ENCODE data around the gene ANP32B.
"Not testable (repeated sequence)": the region's sequence is repeated elsewhere in the genome, so short reads cannot be mapped to it uniquely, and the experiment has no call there.

The ANP32B gene

DNA sequence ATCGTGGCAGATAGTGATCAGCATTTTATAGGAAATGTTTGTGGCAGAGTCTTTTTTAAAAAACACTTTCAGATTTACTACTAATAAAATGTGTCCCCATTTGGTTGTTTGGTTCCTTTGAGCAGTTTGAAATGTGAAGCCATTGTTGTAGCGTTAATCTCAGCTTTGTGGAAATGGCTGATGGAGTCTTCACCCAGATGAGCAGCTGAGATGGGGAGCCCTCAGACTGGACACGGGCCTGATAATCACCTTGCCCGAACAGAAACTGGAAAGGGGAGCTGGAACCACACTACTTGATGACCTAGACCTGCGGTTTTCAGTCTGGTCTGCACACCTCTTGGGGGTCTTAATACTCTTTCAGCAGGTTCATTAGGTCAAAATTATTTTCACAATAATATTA is 20.6 kb upstream of the ANP32B start:
- in situ Hi-C loops (cut with HindIII; ENCODE audit: low sequenced_read_pairs): no loop called here

DNA sequence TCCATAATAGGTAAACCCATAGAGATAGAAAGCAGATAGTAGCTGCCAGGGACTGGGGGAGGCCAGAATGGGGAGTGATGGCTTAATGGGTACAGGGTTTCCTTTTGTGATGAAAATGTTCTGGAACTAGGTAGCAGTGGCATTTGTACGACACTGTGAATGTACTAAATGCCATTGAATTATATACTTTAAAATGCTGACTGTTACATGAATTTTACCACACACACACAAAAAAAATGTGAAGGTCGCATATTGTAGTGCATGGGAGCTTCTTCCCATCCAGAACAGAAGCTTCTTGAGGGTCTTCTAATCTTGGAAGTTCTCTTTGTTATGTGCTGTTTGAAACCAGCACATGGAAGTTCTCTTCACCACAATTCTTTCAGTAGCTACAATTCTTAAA is 19.9 kb upstream of the ANP32B start:
- in situ Hi-C loops (cut with HindIII; ENCODE audit: low sequenced_read_pairs): no loop called here

DNA sequence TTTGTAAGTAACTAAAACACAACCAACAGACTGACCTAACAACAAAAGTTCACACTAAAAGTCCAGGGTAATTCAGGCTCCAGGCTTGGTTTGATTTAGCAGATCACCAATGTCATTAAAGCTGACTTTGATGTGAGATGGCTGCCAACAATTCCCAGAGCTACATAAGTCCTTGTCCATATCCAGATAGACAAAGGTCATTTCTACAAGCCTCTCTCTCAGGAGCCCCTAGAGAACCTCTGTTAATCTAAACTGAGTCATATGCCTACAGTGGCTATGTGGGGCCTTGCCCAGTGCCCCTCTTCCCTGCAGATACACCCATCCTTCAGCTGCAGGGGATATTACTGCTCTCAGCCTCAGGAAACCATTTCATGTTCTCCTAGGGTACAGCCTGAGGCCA is 18.2 kb upstream of the ANP32B start:
- in situ Hi-C loops (cut with HindIII; ENCODE audit: low sequenced_read_pairs): no loop called here

DNA sequence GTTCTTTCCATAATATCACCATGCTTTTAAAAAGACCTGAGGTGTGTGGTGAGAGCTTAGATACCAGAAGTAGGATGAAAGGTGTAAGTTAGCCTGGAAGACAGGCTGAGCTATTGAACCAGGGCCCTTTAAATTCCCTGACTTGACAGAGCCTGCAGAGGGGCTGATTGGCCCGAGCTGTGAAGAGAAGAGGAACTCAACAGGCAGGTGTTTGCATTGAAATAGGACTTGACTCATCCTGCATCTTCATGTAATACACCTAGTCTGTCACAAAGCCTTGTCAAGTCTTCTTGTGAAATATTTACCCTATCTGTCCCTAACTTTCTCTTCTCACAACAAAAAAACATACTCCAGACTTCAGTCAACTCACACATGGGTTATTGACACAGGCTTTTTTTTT is 16.6 kb upstream of the ANP32B start:
- in situ Hi-C loops (cut with HindIII; ENCODE audit: low sequenced_read_pairs): no loop called here

DNA sequence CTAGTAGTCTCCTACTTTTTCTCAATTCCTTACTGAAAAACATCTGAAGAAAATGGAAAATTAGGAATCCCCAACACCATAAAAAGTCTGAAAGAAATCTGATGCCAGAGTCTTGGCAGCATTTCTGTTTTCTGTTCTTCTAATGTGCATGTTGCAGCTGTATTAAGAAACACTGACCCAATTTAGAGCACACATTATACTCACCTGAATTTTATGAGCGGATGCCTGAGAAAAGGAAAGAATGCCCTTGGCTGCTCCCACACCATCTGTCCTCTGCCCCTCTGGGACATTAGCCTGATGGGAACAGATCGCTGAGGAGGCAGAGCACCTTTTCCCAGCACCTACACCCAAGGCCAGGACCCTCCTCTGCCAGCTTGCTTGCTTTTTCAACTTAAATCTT is 14.1 kb upstream of the ANP32B start:
- in situ Hi-C loops (cut with HindIII; ENCODE audit: low sequenced_read_pairs): no loop called here

DNA sequence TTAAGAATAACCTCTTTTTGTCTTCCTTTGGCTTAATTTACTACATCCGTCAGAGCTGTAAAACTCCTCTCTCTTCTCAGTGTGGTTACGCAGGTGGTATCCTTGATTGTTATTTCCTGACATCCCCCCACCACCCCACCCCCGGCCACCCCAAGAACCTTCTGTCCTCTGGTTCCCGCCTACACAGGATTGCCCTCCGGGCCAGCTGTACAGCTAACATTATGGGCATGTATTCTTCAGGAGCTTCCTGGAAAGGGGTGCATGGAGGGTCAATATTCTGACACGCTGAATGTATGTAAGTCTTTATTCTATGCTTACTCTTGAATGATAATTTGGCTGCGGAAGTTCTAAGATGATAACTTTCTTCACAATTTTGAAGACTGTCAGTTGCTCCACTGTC is 13.0 kb upstream of the ANP32B start:
- in situ Hi-C loops (cut with HindIII; ENCODE audit: low sequenced_read_pairs): no loop called here

DNA sequence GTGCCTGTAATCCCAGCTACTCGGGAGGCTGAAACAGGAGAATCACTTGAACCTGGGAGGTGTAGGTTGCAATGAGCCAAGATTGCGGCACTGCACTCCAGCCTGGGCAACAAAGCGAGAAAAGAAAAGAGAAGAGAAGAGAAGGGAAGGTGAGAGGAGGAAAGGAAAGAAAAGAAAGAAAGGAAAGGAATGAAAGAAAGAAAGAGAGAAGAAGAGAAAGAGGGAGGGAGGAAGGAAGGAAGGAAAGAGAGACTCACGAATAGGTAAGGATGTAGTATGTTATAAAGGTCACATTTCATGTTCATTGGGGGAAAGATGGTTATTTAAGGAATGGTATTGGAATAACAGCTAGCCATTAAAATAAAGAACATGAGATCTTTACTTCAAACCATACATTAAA is 10.4 kb upstream of the ANP32B start:
- in situ Hi-C loops (cut with HindIII; ENCODE audit: low sequenced_read_pairs): no loop called here

DNA sequence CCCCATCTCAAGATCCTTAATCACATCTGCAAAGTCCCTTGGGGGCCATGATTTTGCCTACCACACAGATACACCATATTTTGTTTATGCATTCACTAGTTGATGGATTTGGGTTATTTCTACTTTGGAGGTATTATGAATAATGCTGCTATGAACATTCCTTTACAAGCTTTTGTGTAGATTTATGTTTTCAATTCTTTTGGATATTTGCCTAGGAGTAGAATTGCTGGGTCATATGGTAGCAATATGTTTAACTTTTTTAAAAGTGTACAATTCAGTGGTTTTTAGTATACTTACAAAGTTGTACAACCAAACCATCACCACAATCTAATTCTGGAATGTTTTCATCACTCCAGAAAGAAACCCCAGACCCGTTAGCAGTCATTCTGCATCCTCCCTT is 7.8 kb upstream of the ANP32B start:
- in situ Hi-C loops (cut with HindIII; ENCODE audit: low sequenced_read_pairs): no loop called here

DNA sequence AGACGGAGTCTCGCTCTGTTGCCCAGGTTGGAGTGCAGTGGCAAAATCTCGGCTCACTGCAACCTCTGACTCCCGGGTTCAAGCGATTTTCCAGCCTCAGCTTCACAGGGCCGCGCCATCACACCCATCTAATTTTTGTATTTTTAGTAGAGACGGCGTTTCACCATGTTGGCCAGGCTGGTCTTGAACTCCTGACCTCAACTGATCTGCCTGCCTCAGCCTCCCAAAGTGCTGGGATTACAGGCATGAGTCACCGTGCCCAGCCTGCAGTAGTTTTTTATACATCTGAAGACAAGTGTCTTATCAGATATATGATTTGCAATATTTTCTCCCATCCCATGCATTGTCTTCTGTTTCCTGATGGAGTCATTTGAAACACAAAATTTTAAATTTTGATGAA is 6.5 kb upstream of the ANP32B start:
- in situ Hi-C loops (cut with HindIII; ENCODE audit: low sequenced_read_pairs): not testable (repeated sequence)

DNA sequence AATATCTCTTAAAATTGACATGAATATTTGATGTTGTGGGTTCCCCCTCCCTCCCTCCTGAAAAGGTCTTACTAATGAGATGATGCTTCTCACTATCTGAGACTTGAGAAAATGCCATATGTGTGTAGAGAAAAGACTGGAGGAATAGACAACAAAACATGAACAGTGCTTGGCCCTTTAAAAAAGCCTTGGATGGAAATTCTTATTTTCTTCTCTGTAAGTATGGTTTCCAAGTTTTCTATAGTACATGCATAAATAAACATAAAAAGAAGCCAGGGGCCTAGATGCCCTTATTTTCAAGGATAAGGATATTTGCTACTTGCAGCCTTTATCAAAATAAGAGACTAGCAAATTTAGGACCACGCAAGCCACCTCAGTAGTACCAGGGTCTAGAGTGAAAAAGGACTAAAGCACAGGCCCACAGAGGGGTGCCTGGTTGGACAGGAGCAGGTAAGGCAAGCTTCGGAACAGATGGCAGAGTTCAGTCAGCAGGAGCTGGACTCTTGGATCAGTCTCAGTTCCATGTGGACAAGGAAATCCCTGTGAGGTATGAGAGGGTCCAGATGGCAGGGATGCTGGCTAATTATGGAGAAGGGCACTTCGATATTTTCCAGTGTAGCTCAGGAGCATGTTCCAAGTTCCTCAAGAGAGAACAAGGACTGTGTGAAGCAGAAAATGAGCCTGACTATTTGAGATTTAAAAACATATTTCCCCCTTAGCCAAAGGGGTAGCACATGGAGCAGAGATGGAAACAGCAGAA is 4.6 kb upstream of the ANP32B start:
- in situ Hi-C loops (cut with HindIII; ENCODE audit: low sequenced_read_pairs): no loop called here

DNA sequence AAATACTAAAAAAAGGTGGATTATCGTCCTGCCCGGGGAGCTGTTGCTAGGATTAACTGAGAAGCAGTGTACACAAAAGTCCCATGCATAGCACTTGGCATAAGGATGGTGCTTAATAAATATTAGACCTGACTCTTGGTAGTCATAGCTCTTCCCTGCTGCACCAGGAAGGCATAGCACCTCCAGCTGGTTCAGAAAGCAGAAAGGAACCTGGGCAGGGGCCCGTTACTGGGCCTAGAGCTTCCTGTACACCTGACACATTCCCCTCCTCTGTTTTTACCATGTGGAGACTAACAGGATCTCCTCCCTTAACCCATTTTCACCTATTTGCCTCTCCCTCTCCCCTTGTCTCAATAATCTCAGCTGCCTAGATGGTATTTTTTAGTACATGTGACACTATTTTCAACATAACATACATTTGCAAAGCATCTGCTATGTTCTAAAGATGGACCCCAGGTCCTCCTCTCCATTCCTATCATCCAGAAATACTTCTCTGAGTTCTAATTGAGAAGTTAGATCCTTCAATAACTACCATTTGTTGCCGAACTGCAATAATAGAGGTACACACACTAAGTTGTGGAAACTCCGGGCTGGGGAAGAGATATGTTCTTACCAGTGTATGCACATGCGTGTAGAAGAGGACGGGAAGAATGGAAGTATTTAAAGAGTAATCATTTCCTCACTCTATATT is 3.2 kb upstream of the ANP32B start:
- in situ Hi-C loops (cut with HindIII; ENCODE audit: low sequenced_read_pairs): no loop called here

DNA sequence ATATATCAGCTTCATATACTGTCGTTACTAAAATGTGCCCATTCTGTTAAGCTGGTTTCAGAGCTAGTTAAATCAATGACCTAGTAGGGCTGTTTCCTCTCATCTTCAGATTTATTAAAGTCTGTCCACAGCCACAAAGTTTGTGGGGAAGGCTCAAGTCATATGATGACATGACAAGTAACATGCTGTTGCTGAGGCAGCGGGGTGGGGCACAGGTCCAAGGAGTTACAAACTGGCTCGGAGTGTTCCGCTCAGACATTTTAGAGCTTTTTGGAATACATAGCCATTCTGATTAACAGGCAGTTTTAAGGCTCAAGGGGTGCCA is 2.7 kb upstream of the ANP32B start:
- in situ Hi-C loops (cut with HindIII; ENCODE audit: low sequenced_read_pairs): no loop called here

DNA sequence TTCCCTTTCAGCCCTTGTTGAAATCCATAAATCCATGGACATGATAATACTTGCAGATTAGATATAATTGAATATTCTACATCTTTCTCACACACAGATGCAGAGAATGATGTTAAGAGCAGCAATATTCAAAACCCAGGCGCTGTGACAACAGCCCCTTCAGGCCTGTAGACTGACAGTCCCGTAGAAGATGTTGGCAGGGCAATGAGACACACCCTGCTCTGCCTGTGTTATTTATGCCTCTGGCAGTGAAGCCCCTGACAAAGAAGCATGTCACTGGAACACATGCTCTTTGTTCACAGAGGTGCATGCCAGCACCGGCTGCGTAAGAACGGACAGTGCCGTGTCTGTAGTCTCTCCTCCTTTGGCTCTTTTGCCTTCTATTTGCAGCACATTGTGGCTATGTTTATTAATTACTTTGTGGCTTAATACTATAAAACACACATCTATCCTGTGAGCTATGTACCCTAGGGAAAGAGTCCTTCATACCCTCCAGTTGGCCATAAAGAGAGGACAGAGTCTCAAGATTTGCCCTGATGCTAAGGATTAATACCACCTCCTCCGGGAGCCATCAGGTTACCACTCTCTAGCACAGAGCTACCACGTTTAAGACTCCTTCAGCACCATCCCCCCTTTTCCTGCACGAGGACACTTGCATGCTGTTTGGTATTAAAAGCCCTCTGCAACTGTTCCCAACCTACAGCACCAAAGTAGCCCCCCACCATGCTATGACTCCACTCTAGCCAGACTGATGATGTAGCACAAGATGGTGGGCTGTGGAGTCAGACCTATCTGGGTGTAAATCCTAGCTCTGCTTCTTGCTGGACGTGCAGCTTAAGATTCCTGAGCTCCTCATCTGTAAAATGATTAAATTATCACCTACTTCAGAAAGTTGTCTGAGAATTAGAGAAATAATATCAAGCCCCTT is 2.0 kb upstream of the ANP32B start:
- in situ Hi-C loops (cut with HindIII; ENCODE audit: low sequenced_read_pairs): no loop called here

DNA sequence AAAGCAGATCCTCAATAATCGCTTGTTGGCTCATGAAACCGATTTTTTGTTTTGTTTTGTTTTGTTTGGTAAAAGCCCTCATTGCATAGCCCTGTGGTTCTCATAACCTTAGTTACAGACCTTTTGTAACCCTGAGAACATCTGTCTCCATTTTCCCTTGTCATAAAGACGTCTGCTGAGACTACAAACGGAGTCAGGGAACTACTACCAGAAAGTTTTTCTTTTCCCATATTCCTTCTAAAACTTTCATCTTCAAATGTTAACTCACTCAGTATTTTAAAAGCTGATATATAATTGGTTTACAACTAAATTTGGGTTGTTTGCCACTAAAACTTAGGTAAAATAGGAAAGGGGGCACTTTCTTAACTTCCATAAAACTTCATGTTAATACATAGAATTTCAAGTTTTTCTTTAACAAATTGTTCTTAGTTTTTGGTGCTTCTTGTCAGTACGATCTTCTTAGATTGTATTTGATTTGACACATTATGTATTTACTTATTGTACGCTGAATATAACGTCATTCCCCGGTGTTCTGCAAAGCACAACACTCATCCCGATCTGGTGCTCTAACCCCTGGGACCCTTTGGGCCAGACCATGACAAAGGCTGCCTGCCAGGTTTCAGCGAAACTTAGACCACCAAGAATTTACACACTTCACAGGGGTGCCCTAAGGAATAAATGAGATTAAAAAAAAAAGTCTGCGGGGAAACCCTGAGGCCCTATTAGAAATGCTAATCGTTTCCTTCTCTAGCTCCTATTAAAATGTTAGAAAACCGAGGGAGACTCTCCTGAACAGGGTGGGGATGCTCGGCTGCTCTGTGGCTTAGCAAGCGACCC is 1.1 kb upstream of the ANP32B start:
- in situ Hi-C loops (cut with HindIII; ENCODE audit: low sequenced_read_pairs): no loop called here

DNA sequence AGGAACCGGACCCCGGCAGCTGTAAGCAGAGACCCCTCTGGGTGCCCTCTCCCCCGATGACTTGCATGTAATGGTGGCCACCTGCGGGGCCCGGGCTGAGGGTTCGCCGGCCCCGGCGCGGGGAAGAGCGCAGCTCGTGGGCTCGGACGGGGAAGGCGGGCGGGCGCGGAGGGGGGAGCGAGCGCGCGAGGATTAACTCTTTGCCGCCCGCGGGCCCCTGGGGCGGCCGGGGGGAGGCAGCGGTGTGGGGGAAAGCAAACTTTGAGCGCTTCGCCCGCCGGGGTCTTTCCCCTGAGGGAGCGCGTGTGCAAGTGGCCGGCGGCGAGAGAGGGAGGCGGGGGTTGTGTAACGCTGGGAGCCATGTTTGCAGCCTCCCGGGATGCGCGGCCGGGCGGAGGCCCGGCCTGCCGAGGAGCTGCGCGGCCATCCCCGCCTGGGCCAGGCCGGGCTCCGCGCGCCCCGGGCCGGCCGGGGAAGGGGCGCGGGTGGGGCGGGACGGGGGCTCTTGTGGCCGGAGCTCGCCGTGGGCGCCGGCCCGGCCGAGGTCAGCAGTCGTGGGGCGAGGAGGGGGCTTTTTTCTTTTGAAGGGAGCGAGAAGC is 547 bp downstream of the ANP32B start:
- in situ Hi-C loops (cut with HindIII; ENCODE audit: low sequenced_read_pairs): no loop called here

DNA sequence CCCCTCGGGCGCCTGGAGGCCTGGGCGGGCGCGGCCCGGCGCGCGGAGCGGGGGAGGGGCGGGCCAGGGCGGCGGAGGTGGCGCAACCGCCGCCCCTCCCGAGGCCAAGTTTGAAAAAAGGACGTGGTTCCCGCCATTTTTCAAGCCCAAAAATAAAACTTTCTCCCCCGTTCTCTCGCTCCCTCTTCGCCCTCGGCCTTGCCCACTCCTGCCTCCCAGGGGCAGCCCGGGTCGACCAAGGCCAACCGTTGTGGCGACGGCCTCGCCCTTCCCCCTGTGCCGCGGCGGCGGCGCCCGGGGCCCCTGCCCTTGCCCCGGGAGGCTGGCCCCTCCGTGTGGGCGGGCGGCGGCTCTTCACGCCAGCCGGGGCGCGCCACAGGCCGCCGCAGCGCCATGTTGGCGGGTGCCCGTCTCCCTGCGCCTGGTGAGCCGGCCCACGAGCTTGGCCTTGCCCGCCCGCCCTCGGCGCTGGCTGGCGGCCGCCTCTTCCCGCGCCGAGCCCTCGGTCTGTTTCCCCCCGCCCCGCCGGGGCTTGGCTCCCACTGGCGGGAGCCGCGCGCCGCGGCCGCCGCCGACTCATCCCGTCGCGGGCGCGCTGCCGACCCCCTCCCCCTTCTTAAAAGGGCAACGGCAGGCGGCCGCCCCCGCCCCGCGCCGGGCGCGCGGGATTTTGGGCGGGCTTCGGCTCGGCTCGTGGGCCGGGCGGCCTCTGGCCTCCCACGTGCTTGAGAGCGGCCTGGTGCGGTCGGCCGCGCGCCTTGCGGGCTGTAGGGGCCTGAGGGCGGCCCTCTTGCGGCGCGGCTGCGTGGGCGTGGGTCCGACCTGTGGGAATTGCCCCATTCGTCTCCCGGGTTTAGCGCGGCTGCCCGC is 1.3 kb downstream of the ANP32B start:
- in situ Hi-C loops (cut with HindIII; ENCODE audit: low sequenced_read_pairs): no loop called here

DNA sequence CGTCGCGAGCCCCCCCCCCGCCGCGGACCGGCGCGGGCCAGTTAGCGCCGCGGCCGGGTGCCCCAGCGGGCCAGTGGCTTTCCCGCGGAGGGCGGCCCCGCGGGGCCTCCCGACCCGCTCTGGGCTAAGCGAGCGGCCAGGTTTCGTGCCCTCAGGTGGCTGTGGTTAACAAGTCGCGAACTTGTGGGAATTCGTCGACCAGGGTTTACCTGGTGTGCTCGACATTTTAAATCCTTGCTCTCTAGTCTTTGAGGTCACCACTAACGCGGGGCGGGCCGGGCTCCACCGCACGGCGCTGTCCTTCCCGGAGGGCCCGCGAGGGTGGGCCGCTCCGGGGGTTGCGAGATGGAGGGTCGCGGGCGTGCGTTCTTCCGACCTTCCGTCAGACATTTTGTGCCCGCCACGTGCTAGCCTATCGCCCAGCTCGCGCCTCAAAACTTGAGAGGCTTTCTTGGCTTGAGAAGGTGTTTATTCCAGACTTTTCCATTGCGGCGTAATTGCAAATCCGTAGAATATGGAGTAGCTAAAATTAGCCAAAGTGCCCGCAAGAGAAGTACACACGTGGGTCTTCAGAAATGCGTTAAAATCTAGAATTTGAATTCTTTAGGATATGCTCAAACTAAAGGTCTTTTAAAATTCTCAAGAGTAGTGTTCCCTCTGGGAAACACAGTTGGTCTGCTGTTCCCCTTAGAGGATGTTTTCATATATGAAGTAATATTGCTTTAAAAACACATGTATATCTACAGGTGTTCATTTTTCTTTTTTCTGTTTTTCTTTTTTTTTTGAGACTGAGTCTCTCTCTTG is 2.1 kb downstream of the ANP32B start:
- in situ Hi-C loops (cut with HindIII; ENCODE audit: low sequenced_read_pairs): no loop called here

DNA sequence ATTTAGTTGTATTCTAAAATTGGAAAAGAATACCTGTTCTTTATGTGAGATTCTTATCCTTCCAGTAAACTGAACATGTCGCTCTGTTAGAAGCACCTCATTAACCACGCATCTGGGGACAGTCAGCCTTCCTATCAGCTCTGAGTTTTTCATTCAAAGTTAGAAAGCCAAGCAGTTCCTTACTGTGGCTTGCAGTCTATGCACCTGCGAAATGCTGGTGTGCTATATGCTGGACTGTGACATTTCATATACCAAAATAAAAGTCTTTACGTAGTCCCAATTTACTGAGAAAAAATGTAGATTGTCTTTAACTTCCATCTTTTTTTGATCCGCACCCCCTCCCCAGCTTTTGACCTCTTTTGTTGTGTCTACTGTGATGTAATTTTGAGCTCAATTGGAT is 4.3 kb downstream of the ANP32B start:
- in situ Hi-C loops (cut with HindIII; ENCODE audit: low sequenced_read_pairs): no loop called here

DNA sequence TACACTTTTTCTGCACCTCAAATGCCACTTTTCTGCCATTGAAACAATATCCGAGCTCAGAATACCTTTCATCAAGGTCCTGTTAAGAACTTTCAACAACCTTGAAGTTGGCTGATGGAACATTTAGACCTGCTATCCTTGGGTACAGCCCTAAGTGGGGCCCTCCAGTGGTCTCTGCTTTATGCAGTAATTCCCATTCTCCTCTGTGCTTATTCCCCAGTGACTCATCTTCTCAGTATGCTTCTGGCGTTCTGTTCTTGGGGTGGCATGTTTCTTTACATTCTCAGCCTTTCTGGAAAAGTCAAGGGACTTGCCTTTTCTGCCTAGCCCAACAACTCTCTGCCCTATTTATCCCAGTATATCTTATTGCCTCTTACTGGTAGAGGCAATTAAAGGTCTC is 7.1 kb downstream of the ANP32B start:
- in situ Hi-C loops (cut with HindIII; ENCODE audit: low sequenced_read_pairs): no loop called here

All from endothelial cell of hepatic sinusoid (primary cell).